NCI-H226 (cell line): ENCODE measurements around the gene SRSF7.

Experiments
- DNase-seq: peaks from one replicate; pipeline ENCODE4 v3.0.0-alpha.2; 2015

Gene SRSF7

GRCh38 chr2:38700113-38700785 is 50.9 kb downstream of the SRSF7 start:
- DNase-seq = no peak

DNA sequence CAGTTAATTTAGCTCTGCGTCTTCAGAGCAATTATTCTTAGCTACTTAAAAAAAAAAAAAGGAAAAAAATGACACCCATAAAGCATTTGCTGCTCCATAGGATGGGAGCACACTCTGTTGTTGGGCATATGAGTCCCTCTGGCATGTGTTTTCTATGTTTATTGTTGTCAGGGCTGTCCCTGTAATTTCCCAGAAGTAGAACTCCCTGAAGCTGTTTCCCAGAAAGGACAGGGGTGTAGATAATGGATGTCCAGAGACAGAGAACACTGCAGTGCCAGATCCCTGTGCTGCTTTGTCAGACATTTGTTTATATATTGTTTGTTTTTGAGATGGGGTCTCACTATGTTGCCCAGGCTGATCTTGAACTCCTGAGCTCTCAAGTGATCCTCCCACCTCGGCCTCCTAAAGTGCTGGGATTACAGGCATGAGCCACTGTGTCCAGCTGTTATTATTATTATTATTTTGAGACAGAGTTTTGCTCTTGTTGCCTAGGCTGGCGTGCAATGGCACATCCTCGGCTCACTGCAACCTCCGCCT is 52.6 kb downstream of the SRSF7 start:
- DNase-seq = no peak

DNA sequence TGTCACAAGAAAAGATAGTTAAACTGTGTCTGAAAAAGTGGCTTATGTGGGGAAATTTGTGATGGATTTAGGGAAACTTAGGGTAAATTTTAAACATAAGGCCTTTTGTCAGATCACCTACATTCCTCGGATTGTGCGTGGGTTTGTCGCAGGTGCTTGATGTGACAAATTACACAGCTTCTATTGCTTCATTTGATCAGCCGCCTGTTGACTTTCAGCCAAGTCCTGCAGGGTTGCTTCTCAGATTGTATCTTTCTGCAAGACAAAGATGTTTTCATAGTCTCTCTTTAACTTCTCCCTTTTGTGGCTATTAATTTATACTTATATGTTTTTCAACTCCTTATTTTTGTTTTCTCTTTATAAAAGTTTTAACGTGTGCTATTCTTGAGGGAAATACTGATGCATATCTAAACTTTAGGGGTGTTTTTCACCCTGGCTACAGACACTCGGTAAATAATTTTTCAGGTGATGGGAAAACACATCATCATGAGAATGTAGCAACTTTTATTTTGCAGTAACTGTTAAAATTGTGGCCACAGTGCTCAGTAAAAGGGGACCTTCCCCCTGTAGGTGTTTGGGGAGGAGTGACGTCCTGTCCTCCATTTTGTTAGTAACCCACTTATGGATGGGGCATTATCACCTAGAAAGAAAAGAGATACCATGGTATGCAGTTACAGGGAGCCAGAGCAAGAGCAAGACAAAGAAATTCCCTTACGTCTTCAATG is 53.9 kb downstream of the SRSF7 start:
- DNase-seq = no peak
